Effector CD8-positive, alpha-beta T cell (primary cell): Measurements from ENCODE around the gene EXOC3L4.

Experiments
- DNase-seq: peaks from one replicate; lab custom pipeline; 2025; lab: John Stamatoyannopoulos, UW

The EXOC3L4 gene

DNA sequence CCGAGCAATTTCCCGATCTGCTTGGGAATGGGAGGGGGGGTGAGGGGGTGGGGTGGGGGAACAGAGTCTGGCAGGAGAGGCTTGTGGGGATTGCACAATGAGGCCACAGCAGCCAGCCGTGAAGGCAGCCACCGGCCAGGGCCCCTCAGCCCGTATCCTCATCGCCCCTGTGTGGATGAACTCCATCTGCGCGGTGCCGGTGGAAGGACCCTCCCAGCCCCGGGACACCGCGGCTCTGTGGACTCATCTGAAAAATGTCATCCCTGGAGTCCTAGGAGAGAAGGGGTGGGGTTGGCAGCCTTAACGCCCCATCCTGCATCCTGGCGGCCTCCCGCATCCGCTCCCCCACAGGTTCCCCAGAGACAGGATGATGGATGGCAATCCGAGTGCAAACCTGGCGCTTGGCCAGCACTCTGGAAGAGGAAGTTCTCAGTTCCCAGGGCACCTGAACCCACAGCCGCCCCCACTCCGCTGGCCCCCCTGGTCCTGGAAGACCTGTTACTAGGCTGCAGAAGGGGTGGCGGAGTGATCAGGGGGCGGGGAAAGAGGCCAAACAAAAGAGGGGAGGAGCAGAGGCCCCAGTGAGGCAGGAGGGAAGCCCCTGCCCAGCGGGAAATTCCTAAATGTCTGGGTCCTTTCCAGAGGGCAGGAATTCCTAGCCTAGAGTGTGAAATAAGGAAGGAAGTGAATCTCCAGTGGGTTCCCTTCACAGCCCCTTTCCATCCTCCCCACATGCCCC lies 27.5 kb downstream of the EXOC3L4 start:
- no peak for DNase-seq

DNA sequence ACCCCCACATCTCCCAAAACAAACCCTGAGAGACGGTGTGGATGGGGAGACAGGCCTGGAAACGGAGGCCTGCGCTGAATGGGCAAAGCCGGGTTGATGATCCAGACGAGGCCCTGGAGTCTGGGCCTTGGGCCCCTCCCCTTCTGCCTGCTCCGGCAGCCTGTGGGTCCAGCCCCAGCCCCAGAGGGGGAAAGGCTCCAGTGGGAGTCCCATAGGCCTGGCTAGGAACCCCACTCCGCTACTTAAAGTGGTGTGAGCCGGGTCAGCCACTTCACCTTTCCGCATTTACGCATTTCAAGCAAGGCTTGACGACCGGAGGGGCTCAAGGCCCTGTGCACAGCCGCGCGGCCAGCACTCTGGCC lies 28.0 kb downstream of the EXOC3L4 start:
- DNase-seq = no peak

DNA sequence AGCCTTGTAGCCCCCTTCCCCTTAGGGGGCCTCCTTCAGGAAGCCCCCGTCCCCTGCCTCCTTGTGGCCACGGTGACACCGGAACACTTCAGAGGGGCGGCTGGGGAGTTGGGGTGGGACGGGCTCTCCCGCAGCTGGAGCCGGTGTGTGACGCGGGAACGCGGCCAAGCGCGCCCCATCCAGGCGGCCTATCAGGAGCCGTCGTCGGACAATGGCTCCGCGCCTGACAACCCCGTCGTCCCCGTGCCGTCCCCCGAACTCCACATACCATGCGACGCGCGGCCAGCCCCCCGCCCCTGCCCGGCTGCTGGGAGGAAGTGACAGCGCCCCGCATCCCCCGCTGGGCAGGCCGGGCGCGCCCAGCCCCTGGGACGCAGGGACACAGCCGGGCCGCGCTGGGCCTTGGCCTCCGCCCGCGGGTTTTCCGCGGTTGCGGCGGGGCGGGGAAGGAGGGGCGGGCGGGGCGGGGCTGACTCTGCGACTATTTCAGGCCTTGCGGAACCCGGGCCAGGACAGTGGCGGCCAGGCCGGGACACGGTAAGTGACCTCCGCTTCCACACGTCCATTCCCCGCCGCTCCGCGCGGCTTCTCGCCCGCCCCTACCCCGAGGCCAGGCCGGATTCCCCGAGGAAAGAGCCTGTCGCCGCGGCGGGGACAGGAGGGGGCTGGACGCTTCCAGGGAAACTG lies 28.6 kb downstream of the EXOC3L4 start, which contains the start of gene TNFAIP2:
Gene TNFAIP2, plus strand, starts transcription at position 515 of the 687 bp plus-strand sequence. CDS start 2,997 bp downstream, outside the sequence.
- no peak for DNase-seq

DNA sequence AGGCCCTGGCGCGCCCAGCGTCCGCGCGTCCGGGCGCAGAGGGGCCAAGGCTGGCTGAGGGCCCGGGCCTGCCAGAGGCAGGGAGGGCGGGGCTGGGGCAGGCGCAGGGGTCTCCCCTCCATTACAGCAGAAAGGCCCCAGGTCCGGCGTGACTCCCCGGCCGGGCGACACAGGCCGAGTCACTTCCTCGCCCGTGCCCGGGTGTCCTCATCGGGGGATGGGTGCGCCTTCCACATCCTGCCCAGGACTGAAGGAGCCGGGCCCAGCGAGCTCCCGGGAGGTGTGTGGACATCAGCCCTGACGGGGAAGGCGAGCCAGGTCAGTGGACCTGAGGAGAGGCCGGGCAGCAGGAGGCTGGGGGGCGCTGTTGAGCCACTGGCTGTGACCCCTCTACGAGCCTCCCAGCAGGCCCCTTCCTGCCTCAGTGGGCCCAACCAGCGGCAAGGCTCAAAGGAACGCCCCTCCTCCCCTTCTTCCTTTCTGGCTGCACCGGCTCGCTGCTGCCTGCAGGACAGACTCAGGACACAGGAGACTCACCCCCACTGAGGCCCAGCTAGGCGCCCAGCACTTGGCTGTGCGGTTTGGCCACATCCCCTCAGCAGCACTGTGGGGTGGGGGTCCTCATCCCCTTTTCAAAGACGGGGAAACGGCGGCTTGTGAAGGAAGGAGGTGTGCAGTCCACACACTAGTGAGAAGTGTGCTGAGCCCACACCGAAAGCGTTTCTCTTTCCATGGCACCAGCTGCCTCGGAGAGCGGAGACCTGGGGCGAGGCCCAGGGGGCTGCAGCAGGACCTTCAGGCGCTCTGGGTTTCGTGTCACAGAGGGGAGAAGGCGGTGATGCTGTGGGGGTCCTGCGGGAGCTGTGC lies 29.3 kb downstream of the EXOC3L4 start:
- no peak for DNase-seq

DNA sequence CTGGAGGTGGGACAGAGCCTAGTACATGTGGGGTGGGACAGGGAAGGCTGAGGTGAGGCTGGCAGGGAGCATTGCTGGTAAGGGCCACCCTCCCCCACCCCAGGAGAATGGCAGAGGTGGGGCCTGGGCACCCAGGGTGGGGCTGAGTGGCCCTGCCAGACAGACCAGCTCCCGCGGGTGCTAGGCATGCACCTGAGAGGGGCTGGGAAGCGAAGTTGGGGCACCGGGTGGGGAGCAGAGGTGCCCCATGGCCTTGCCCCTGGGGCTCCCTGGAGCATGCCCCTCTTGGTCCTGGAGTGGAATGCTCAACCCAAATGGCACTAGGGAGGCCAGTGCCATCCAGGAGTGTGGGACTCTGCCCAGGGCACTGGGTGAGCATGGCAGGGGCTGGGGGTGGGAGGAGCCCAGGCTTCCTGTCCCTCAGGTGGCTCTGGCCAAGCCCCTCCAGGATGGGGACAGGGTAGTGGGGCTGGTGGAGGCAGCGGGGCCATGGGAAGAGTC lies 30.0 kb downstream of the EXOC3L4 start:
- DNase-seq = no peak

DNA sequence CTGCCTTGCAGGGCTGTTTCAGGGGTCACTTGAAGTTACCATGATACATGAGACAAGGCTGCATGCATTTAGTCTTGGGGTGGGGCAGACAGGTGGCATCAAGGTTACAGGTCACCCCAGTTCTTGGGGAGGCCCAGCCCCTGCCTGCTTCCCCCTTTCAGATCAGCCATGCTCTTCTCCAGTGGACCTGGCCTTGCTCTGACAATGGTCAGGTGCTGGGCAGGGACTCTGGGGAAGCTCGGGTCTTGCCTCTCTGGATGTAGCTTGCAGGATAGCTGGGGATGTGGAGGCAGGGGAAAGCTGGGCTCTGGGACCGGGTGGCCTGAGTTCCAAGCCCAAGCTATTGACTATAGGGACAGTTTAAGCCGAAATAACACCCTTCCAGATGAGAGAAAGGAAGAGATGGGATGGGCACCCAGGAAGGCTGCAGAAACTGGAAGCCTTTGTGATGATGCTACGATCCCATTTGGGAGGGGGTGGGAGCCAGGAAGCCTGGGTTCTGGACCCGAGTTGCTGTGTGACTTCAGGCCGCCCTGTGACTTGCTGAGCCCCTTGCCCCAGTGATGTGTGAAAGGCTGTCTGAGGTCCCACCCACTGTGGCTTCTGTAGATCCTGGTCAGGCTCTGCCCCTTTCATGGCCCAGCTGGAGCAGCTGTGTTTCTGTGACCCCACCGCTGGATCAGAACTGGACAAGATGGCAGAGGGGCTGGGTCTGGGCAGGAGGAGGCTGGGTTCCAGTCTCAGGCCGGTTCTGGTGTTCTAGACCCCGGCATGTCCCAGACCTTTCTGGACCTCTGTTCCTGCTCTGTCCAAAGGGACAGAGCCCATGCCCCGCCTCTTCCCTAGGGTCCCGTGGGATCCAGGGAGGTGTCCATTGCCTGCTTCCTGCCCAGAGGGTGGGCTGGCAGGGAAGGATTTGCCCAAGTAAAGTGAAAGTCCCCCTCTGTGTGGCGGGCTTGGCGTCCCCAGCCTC lies 30.9 kb downstream of the EXOC3L4 start:
- no peak for DNase-seq

DNA sequence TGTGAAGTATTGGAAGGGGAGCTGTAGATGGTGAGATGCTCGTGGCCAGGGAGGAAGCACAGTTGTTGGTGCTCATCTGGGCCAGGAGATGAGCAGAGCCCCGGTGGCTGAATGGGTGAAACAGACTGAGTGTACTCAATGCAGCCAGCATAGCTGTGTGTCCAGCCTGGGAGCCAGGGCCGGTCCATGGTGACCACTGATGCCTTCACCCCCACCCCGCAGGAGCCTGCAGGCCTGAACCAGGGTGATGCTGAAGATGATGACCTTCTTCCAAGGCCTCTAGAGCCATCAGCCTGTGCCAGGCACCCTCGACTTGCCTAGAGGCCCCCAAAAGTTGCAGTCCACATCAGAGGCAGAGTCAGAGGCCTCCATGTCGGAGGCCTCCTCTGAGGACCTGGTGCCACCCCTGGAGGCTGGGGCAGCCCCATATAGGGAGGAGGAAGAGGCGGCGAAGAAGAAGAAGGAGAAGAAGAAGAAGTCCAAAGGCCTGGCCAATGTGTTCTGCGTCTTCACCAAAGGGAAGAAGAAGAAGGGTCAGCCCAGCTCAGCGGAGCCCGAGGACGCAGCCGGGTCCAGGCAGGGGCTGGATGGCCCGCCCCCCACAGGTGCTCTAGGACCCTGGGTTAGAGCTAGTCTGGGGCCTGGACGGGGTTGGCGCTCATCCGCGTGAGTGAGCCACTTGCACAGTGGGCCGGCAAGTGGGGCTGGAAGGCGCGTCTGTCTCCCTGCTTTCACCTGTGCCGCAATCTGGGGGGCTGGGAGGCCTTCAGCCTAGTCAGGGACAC lies 31.8 kb downstream of the EXOC3L4 start:
- no peak for DNase-seq

DNA sequence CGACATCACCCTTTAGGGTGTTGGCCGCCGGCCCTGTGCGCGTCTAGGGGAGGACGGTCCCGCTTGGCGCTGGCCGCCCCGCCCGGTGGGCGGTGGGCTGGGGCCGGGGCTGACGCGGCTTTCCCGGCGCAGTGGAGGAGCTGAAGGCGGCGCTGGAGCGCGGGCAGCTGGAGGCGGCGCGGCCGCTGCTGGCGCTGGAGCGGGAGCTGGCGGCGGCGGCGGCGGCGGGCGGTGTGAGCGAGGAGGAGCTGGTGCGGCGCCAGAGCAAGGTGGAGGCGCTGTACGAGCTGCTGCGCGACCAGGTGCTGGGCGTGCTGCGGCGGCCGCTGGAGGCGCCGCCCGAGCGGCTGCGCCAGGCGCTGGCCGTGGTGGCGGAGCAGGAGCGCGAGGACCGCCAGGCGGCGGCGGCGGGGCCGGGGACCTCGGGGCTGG lies 32.4 kb downstream of the EXOC3L4 start:
- no peak for DNase-seq

DNA sequence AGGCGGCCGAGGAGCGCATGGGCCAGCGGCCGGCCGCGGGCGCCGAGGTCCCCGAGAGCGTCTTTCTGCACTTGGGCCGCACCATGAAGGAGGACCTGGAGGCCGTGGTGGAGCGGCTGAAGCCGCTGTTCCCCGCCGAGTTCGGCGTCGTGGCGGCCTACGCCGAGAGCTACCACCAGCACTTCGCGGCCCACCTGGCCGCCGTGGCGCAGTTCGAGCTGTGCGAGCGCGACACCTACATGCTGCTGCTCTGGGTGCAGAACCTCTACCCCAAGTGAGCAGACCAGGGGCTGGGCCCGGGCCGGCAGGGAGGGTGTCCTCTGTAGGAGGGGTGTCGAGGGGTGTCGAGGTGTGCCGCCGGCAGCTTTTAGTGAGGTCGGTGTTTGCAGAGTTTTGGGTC lies 32.8 kb downstream of the EXOC3L4 start:
- DNase-seq = no peak

DNA sequence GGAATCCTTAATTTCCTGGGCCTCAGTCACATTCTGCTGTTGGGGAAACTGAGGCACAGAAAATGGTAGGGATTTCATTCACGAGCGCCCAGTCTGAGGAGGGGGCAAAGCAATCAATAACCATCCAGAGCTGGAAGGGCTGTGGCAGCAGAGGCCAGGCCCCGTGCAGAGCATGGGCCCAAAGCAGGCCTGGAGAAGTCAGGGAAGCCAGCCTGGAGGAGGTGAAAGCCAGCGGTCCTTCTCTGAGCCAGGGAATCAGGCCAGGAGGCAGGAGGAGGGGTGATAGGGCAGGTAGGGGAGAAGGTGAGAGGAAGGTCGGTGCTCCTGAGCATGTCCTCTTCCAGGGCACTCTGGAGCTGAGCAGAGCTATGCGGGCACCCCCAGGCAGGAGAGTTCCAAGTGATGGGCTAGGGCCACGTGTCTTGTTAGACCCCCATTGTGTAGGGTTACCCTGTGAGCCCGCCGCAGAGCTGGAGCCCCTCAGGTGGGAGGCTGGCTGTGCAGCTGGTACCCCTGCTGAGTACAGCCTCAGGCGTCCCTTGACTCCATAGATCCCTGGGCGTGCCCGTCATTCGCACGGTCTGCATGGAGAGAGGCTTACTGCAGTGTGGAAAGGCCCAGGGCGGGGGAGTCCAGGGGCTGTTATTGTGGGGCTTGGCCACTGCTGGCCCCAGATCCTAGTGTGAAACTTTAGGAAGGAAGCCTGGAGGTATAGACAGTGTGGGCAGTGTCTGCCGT lies 33.5 kb downstream of the EXOC3L4 start:
- no peak for DNase-seq

DNA sequence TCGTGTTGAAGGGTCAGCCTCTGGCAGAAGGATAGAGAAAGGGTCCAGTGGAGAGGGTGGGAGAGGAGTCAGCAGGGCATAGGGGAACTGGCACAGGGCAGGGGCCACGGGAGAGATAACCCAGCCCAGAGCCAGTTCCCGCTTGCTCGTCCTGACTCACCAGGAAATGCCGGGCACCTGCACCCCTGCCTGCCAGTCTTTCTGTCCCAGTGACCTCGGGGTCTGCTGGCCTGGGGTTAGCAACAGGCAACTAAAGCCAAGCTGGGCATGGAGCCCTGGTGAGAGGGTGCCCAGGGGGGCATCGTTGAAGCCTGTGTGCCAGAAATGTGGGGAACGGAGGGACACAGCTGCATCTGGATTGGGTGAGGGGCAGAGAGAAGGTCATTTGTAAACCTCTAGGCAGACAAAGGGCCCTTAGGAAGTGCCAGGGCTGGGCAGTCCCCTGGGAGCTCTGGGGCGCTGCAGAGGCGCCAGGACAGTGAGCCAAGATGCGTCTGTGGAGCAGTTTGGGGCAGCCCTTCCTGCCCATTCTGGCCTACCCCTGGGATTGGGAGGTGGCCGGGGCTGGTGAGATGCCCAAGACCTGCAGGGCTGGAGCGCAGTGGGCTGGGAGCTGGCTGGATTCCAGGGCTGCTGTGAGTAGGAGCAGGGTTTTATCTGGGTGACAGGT lies 34.2 kb downstream of the EXOC3L4 start:
- no peak for DNase-seq

DNA sequence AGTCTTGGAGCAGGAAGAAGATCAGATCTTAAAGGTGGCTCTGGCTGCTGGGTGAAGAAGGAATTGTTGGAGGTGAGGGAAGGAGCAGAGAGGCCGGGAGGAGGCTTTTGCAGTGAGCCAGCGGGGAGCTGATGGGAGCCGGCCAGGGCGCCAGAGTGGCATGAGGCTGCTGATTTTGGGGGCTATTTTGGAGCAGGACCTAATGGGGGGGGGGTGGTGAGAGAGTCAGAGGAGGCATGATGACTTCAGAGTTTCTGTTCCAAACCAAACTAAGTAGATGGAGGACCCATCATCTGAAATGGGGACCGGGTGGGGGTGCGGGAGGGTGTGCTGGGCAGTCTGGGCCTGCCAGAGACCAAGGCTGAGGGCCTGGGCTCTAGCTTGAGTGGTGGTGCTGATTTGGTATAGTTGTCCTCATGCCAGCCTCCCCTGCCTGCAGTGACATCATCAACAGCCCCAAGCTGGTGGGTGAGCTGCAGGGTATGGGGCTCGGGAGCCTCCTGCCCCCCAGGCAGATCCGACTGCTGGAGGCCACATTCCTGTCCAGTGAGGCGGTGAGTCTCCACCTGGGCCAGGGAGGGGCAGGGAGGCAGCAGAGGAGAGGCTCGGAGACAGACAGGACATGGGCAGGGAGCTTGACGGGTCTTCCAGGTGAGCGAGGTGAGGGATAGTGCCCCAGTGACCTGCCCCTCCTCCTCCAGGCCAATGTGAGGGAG lies 34.9 kb downstream of the EXOC3L4 start:
- DNase-seq = no peak

DNA sequence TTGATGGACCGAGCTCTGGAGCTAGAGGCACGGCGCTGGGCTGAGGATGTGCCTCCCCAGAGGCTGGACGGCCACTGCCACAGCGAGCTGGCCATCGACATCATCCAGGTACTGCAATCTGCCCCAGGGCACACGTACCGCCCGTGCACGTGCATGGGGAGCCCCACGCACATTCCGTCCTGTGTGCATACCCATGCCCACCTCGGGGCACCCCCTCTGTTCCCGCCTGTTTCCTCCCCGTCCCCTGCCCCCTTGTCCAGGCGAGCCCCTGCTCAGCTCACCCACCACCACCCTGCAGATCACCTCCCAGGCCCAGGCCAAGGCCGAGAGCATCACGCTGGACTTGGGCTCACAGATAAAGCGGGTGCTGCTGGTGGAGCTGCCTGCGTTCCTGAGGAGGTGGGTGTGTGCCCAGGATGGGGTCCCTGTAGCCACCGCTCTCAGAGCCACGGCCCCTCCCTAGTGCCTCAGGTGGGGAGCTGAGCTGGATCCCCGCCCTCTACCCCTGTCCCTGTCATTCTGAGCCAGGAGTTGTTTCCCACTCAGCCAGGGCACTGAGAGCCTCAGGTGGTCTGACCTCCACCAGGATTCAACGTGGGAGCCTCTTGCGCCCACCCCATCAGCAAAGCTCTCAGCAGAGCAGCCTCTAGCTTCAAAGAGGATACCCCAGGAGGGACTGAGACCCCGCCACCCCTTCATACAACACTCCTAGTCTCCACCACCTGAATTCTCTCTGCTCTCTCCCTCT lies 35.7 kb downstream of the EXOC3L4 start:
- no peak for DNase-seq

DNA sequence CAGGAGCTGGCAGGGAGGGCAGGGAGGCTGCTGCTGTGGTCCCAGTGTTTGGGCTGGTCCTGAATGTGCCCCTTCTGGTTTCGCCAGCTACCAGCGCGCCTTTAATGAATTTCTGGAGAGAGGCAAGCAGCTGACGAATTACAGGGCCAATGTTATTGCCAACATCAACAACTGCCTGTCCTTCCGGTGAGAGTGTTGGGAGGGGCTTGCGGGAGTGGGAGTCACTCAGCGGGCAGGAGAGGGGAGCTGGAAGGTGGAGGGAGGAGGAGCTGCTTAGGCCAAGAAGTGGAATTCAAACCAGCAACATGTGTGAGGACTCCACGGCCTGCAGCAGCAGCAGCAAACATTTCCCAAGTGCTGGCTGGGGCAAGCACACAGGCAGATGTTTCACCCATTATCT lies 36.4 kb downstream of the EXOC3L4 start:
- DNase-seq = no peak

DNA sequence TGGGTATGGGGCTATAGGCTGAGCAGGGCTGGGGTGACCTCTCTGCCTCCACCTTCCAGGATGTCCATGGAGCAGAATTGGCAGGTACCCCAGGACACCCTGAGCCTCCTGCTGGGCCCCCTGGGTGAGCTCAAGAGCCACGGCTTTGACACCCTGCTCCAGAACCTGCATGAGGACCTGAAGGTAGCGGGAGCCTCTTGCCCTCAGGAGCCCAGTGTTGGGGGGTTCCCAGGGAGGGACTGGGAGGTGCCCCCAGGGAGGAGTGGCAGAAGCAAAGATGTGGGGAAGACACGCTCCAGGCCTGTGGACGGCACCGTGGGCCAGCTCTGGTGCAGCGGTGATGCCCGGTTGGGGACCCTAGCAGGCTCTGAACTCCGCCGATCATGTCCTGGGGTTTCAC lies 37.1 kb downstream of the EXOC3L4 start:
- no peak for DNase-seq

DNA sequence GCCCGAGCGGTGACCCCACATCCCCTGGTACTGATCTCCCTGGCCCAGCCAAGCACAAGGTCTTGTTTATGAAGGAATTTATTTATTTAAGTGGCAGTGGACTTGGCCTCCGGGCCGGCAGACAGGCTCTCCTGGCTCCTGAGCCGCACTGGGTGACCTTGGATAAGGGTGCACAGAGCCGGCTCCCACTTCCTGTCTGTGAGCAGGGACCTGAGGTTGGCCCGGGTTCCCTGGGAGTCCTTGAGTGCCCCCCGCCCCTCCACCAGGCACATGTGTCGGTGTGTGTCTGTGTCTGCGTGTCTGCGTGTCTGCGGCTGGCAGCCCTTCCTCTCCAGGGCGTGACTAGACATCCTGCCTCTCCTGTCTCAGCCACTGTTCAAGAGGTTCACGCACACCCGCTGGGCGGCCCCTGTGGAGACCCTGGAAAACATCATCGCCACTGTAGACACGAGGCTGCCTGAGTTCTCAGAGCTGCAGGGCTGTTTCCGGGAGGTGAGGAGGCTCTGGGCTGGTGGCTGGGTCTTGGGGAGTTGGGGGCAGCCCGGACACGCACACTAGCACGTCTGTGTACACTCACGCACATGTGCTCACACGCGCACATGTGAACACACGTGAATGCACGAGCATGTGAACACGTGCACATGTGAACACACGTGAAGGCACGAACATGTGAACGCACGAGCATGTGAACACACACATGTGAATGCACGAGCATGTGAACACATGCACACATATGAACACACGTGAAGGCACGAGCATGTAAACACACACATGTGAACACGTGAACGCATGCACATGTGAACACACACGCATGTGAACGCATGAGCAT lies 38.1 kb downstream of the EXOC3L4 start:
- DNase-seq = no peak
